DND-41 (cell line): ENCODE results near the gene TXNRD1.
"Not testable (repeated sequence)": the region's sequence is repeated elsewhere in the genome, so short reads cannot be mapped to it uniquely, and the experiment has no call there.

ENCODE experiments used
- ATAC-seq: fragments of 200-7000 bp; cut with Tn5 transposase; 3 replicates; pipeline ENCODE4 v1.9.1; 2021; ENCODE audit warnings: low read depth; ENCODE audit not compliant: insufficient read depth
- DNase-seq: peaks from one replicate; pipeline ENCODE4 v3.0.0-alpha.2; 2020
- H2AFZ ChIP-seq: 2 replicates; pipeline ENCODE4 v1.6.0; 2012; ENCODE audit warnings: low read depth, low read length
- H3K27ac ChIP-seq: 2 replicates; pipeline ENCODE4 v1.5.1; 2012; ENCODE audit warnings: low read length, inconsistent platforms
- H3K27me3 ChIP-seq: fragments of 200-600 bp; sonication (generic); 2 replicates; pipeline ENCODE4 v1.6.0; 2012; ENCODE audit warnings: low read length, mild to moderate bottlenecking, inconsistent platforms; ENCODE audit not compliant: insufficient read depth, poor library complexity
- H3K36me3 ChIP-seq: 2 replicates; pipeline ENCODE4 v1.5.1; 2012; ENCODE audit warnings: low read length, inconsistent platforms; ENCODE audit not compliant: insufficient read depth
- H3K4me1 ChIP-seq: 2 replicates; pipeline ENCODE4 v1.5.1; 2012; ENCODE audit warnings: mild to moderate bottlenecking, low read length; ENCODE audit not compliant: insufficient read depth
- H3K4me2 ChIP-seq: 2 replicates; pipeline ENCODE4 v1.6.0; 2012; ENCODE audit warnings: mild to moderate bottlenecking, moderate library complexity, low read length, inconsistent platforms; ENCODE audit not compliant: insufficient read depth
- H3K4me3 ChIP-seq, 2 experiments: fragments of 200-600 bp in 1 of 2; shearing (Covaris generic) in 1 of 2; 2 replicates each; pipeline ENCODE4 v1.5.1; 2012 to 2016; ENCODE audit warnings: inconsistent platforms in 2 of 2, low read length in 2 of 2, mild to moderate bottlenecking in 2 of 2, low read depth in 1 of 2, moderate library complexity in 1 of 2
- H3K79me2 ChIP-seq: 2 replicates; pipeline ENCODE4 v1.6.0; 2012; ENCODE audit warnings: low read length, inconsistent platforms; ENCODE audit not compliant: insufficient read depth
- H3K9ac ChIP-seq: 2 replicates; pipeline ENCODE4 v1.6.0; 2012; ENCODE audit warnings: low read depth, mild to moderate bottlenecking, inconsistent platforms, low read length, moderate library complexity
- H3K9me3 ChIP-seq: 2 replicates; pipeline ENCODE4 v1.5.1; 2012; ENCODE audit warnings: low read length, moderate library complexity, mild to moderate bottlenecking, inconsistent platforms; ENCODE audit not compliant: insufficient read depth, severe bottlenecking
- H4K20me1 ChIP-seq: 2 replicates; pipeline ENCODE4 v1.6.0; 2012; ENCODE audit warnings: low read length; ENCODE audit not compliant: insufficient read depth
- EZH2 ChIP-seq: IDR thresholded peaks from 3 replicates; pipeline ENCODE4 v1.6.1; 2012; ENCODE audit warnings: borderline replicate concordance, low read depth, mild to moderate bottlenecking, moderate library complexity, low read length, inconsistent platforms; ENCODE audit not compliant: severe bottlenecking
- TF ChIP-seq, protein P1 (sequence below): IDR thresholded peaks from 2 replicates; pipeline ENCODE4 v1.5.1; 2012; ENCODE audit warnings: borderline replicate concordance, low read length, moderate library complexity, mild to moderate bottlenecking; ENCODE audit not compliant: poor library complexity, severe bottlenecking; ENCODE audit errors: extremely low read depth

TXNRD1 gene

DNA sequence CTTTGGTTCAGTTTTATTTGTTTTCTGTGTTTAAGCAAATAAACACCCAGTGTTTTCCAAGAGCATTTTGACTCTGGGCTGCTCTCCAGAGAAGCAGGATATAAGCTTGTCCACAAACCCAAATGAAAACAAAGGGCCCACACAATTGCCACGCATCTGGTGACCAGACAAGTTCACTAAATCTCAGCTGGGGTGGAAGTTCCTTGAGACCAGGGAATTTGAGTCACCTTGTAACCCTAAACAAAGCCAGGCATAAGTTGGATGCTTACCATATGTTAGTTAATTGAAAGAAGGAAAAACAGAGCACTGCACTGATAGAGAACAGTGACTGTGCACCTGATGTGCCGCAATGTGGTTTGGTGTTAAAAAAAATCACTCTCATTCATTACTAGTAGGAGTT is 1.6 kb upstream of the TXNRD1 start:
- Histone ChIP-seq H3K79me2 (no peaks in the 10 kb centered on the region), H3K4me1 (no peaks in the 10 kb centered on the region), H3K9me3 (no peaks in the 10 kb centered on the region), H3K36me3 (no peaks in the 10 kb centered on the region), H3K4me3 (no peak overlapping the region), H3K27ac (no peak overlapping the region), H3K4me2 (no peak overlapping the region), H4K20me1 (no peaks in the 10 kb centered on the region), H3K9ac (no peak overlapping the region), H3K27me3 (no peaks in the 10 kb centered on the region), H2AFZ (peak overlapping the region; percentile 26; the same call in 1 of the 2 replicates)
- ATAC-seq = no peak
- TF ChIP-seq, protein P1, sequence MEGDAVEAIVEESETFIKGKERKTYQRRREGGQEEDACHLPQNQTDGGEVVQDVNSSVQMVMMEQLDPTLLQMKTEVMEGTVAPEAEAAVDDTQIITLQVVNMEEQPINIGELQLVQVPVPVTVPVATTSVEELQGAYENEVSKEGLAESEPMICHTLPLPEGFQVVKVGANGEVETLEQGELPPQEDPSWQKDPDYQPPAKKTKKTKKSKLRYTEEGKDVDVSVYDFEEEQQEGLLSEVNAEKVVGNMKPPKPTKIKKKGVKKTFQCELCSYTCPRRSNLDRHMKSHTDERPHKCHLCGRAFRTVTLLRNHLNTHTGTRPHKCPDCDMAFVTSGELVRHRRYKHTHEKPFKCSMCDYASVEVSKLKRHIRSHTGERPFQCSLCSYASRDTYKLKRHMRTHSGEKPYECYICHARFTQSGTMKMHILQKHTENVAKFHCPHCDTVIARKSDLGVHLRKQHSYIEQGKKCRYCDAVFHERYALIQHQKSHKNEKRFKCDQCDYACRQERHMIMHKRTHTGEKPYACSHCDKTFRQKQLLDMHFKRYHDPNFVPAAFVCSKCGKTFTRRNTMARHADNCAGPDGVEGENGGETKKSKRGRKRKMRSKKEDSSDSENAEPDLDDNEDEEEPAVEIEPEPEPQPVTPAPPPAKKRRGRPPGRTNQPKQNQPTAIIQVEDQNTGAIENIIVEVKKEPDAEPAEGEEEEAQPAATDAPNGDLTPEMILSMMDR = no peak
- TF ChIP-seq EZH2 = no peak
- no peak for DNase-seq

DNA sequence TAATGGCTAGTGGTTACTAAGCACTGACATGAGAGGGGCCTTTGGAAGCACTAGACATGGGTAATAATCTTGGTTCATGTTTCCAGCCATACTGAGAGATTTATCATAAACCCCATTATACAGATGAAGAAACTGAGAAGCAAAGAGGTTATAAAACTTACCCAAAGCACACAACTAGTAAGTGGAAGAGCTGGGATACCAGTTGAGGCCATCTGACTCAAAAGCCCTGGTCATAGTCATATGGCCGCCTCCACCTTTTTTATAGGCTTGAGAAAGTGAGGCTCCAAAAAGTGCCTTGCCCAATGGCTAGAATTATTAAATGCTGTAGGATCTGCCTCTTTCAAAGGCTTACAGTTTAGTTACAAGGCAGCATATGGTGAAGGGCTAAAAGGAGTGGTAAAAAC is 944 bp downstream of the TXNRD1 start:
- Histone ChIP-seq H3K4me3 (no peak overlapping the region), H4K20me1 (no peaks in the 10 kb centered on the region), H3K9ac (no peak overlapping the region), H3K4me2 (no peak overlapping the region), H3K9me3 (no peaks in the 10 kb centered on the region), H3K79me2 (no peaks in the 10 kb centered on the region), H3K4me1 (peaks cover 10% of the 10 kb centered on the region), H3K27ac (no peak overlapping the region), H3K27me3 (no peaks in the 10 kb centered on the region), H3K36me3 (no peaks in the 10 kb centered on the region), H2AFZ (no peak overlapping the region)
- ATAC-seq (no peak), DNase-seq (no peak)
- no peak for TF ChIP-seq EZH2
- TF ChIP-seq, protein P1 = no peak

DNA sequence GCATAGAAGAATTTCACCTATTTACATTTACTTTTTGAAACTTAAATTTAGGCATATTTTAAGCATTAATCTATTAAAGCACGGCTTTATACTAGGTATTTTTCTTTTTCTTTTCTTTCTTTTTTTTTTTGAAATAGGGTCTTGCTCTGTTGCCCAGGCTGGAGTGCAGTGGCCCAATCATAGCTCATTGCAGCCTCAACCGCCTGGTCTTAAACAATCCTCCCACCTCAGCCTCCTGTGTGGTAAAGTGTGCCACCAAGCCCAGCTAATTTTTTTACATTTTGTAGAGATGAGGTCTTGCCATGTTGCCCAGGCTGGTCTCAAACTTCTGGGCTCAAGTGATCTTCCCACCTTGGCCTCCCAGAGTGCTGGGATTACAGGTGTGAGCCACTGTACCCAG is 2.9 kb downstream of the TXNRD1 start:
- H4K20me1 ChIP-seq, H3K4me2 ChIP-seq, H3K9me3 ChIP-seq, ATAC-seq, H2AFZ ChIP-seq, H3K27me3 ChIP-seq, H3K4me1 ChIP-seq, H3K4me3 ChIP-seq, H3K36me3 ChIP-seq, DNase-seq, H3K27ac ChIP-seq, H3K79me2 ChIP-seq, H3K9ac ChIP-seq: not testable (repeated sequence)

DNA sequence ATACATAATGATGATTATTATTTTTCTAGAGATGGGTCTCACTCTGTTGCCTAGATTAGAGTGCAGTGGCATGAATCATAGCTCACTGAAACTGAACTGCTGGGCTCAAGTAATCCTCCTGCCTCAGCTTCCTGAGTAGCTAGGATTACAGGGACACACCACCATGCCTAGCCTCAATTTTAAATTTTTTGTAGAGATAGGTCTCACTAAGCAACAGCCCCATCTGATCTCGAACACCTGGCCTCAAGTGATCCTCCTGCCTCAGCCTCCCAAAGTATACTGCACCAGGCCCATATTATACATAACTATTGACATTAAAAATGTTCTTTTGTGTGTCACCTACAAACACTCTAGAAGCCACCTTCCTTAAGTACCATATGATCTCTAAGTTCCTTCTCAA is 3.4 kb downstream of the TXNRD1 start:
- Histone ChIP-seq H3K27ac (no peak overlapping the region), H3K4me1 (peaks cover 10% of the 10 kb centered on the region), H3K4me3 (no peak overlapping the region), H3K9me3 (no peaks in the 10 kb centered on the region), H3K4me2 (no peak overlapping the region), H4K20me1 (no peaks in the 10 kb centered on the region), H3K9ac (no peak overlapping the region), H3K79me2 (no peaks in the 10 kb centered on the region), H3K36me3 (no peaks in the 10 kb centered on the region), H2AFZ (no peak overlapping the region), H3K27me3 (no peaks in the 10 kb centered on the region)
- ATAC-seq = no peak
- TF ChIP-seq, protein P1 = no peak
- no peak for TF ChIP-seq EZH2
- no peak for DNase-seq
